GM12872 (cell line): ENCODE data around the gene SRR.

Experiments
- TF ChIP-seq, protein P1 (sequence below): IDR thresholded peaks from 3 replicates; pipeline ENCODE4 v1.5.1; 2011; ENCODE audit warnings: low read depth, mild to moderate bottlenecking, low read length, moderate library complexity; ENCODE audit not compliant: insufficient read depth

The SRR gene

DNA sequence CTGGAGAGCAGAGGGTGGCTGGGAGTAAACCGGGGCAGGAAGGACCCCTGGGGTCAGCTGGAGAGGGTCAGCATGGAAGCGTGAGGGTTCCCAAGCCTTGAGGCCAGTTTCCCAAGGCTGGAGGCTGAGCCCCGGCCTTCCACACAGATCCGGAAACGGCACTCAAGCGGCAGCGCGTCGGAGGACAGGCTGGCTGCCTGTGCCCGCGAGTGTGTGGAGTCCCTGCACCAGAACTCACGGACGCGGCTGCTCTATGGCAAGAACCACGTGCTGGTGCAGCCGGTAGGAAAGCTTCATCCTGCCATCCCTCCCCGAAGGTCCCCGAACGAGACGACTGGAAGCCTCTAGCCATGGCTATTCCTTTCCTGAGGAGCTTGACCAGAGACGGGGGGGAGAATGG is 59.6 kb downstream of the SRR start:
- TF ChIP-seq, protein P1, sequence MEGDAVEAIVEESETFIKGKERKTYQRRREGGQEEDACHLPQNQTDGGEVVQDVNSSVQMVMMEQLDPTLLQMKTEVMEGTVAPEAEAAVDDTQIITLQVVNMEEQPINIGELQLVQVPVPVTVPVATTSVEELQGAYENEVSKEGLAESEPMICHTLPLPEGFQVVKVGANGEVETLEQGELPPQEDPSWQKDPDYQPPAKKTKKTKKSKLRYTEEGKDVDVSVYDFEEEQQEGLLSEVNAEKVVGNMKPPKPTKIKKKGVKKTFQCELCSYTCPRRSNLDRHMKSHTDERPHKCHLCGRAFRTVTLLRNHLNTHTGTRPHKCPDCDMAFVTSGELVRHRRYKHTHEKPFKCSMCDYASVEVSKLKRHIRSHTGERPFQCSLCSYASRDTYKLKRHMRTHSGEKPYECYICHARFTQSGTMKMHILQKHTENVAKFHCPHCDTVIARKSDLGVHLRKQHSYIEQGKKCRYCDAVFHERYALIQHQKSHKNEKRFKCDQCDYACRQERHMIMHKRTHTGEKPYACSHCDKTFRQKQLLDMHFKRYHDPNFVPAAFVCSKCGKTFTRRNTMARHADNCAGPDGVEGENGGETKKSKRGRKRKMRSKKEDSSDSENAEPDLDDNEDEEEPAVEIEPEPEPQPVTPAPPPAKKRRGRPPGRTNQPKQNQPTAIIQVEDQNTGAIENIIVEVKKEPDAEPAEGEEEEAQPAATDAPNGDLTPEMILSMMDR: no peak

DNA sequence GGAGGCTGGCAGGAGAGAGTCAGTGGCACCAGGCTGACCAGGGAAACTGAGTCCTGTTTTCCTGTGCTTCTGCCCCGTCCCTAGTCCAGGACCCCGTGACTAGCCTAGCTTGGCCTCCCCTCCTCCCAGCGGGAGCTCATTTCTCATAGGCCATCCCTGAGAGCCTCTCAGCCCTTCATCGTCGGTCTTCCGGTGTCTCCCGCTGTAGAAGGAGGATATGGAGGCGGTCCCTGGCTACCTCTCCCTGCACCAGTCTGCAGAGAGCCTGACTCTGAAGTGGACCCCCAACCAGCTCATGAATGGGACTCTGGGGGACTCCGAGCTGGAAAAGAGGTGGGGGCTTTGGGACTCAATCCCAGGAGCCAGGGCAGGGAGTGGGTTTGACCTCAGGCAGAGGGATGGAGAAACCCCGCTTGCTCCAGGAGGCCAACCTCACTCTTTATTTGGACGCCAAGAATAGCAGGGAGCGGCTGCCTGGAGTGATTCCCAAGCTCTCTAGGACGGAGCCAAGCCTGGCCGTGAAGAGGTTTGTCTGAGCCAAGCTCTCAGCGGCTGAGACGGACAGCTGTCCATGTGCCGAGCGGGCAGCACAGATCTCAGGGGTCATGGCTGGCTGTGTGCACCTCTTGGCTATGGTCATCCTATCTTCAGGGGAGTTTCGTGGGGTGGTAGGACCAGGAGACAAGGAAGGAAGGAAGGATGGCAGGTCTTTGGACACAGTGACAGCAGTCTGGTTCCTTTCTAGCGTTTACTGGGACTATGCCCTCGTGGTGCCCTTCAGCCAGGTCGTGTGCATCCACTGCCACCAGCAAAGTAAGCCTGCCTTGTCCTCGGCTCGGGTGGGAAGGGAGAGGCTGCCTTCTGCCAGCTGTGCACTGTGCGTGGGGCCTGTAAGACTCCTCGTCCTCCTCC is 60.4 kb downstream of the SRR start:
- TF ChIP-seq, protein P1: no peak

DNA sequence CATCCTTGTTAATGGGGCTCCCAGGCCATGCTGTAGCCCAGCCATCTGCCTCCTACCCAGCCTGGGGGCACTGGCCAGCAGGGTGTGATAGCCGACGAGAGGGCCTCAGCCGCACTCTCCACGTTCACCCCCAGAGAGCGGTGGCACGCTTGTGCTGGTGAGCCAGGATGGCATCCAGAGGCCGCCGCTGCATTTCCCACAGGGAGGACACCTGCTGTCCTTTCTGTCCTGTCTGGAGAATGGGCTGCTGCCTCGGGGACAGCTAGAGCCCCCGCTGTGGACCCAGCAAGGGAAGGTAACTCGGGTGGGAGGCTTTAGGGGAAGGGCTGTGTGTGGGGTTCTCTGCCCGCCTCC is 61.0 kb downstream of the SRR start:
- TF ChIP-seq, protein P1: no peak

DNA sequence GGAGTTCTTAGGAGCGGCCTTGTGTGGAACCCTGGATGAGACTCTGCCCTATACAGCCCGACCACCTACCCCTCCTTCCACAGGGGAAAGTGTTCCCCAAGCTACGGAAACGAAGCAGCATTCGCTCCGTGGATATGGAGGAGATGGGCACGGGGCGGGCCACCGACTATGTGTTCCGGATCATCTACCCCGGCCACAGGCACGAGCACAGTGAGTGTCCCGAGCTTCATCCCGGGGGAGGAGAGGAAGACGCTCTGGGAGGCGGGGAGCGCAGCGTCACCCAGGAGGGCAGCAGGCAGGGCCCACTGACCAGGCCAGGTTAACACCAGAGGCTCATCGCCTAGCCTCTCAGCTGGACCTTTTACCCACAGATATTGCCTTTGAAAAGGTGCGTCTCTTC is 61.4 kb downstream of the SRR start:
- TF ChIP-seq, protein P1: no peak

DNA sequence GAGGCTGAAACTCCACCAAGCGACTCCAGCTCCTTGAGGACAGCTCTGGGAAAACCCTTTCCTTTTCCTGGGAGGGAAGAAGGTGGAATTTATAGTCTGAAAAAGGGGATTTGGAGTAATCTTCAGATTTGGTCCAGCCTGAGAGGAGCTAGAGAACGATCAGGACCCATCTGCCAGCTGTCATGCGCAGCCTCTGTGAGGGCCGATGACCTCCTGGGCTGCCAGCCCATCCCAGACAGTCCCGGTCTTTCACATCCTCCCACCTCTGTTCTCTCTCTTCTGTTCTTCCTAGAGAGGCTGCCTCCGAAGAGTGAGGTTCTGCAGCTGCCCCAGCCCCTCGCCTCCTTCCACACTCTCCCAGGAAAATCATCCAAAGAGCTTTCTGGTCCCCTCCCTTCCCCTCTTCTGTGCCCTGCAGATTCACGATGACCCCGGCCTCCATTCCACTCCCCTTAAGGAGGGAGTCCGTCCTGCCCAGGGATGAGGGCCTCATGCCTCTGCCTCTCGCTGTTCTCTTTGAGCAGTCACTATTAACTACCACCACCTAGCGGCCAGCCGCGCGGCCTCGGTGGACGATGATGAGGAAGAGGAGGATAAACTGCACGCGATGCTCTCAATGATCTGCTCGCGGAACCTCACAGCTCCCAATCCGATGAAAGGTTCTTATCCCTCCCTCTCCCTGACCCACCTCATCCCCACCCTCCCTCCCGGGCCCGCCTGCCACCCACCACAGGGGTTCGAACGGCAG is 63.2 kb downstream of the SRR start:
- TF ChIP-seq, protein P1: no peak

DNA sequence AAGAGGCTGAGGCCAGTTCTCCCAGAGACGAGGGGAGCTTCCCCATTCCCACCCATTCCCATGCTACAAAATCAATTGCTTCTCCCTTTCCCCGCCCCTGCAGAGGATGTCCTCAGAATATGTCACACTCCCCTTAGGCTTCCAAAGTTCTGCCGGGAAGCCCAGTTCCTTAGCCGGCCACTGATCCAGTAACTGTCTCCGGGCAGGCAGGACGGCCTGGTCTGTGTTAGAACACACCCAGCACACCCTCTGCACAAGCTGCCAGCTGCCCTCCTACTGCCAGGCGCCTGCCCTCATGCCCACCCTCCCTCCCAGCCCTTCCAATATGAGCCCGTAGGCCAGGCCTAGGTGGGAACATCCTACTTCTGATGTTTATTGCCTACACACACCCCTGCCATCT is 64.6 kb downstream of the SRR start:
- TF ChIP-seq, protein P1: no peak

DNA sequence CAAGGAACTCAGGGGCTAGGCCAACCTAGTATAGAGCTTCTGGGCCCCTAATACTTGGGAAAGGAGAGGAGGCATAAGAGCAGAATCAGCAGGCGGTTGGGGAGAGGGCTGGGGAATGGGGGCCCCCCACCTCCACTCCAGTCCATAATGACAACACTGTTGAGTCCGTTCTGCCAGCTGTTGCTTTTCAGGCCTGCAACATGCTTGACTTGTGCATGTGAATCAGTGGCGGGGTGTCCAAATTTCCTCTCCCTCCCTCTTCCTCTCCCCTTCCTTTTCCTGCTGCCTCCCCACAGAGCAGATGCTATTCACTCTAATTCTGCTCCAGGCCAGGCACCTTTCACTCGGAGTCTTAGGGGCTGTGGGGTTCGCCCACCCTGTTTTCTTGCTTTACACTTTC is 65.3 kb downstream of the SRR start:
- TF ChIP-seq, protein P1: no peak
